Thyroid gland (tissue), 4 donors: Measurements from ENCODE around the gene MYO1E. TPM values are rescaled to one million over a fixed set of nuclear protein-coding genes. Genes with fewer than 3 reads are reported as not detected.

Experiments used
- DNase-seq, 2 donors: peaks; one replicate each; pipeline ENCODE4 v3.0.0-alpha.2; 2019
- H3K27ac ChIP-seq, 3 donors: fragments of 200-600 bp; sonication (generic); 1 replicate in 2 of 3; 2 replicates in 1 of 3; pipeline ENCODE4 v1.5.1; 2016 to 2019; ENCODE audit warnings: mild to moderate bottlenecking in 1 of 3, moderate library complexity in 1 of 3
- H3K27me3 ChIP-seq: fragments of 200-600 bp; sonication (generic); one replicate; pipeline ENCODE4 v1.5.1; 2019
- H3K36me3 ChIP-seq, 2 donors: fragments of 200-600 bp; sonication (generic); one replicate each; pipeline ENCODE4 v1.5.1; 2016 to 2019
- H3K4me1 ChIP-seq, 2 donors: fragments of 200-600 bp; sonication (generic); one replicate each; pipeline ENCODE4 v1.5.1; 2017 to 2019
- H3K4me3 ChIP-seq, 3 donors: fragments of 200-600 bp; sonication (generic); replicated peaks in 1 of 3; 1 replicate in 2 of 3; 2 replicates in 1 of 3; pipeline ENCODE4 v1.5.1; 2016; ENCODE audit warnings: mild to moderate bottlenecking in 1 of 3
- H3K9me3 ChIP-seq: fragments of 200-600 bp; sonication (generic); one replicate; pipeline ENCODE4 v1.5.1; 2017
- CTCF ChIP-seq, 6 experiments: fragments of 200-600 bp in 3 of 6; fragments of 450-650 bp in 3 of 6; sonication (generic) in 3 of 6; IDR thresholded peaks; one replicate each; pipeline ENCODE4 v1.5.1; 2016 to 2019; ENCODE audit warnings: antibody characterized with exemption in 6 of 6, mild to moderate bottlenecking in 2 of 6, inconsistent platforms in 1 of 6, moderate library complexity in 1 of 6
- POLR2A ChIP-seq, 2 donors: fragments of 450-650 bp; IDR thresholded peaks; one replicate each; pipeline ENCODE4 v1.6.1; 2017; ENCODE audit warnings: antibody characterized with exemption in 2 of 2, mild to moderate bottlenecking in 2 of 2, moderate library complexity in 1 of 2
- WGBS, 2 donors: methylation state at CpG; one replicate each; pipeline ENCODE4 v1.1.5; 2017; 5-methylcytosine and 5-hydroxymethylcytosine counted together
- intact Hi-C: fragments of 100-400 bp; cut with DNase I; formaldehyde crosslinking; loops from one replicate; pipeline ENCODE4 v1.15.1; 2023
- total RNA-seq, 4 donors: library from RNA; depleted of rRNA; stranded (reverse); fragments of >200 nt; gene quantifications; one replicate each; pipeline ENCODE4 v1.2.3, GENCODE V29; 2016

The MYO1E gene
- total RNA-seq, 4 donors from 2014 or later, result 19.5 to 56.6 (median 34.6) TPM

DNA sequence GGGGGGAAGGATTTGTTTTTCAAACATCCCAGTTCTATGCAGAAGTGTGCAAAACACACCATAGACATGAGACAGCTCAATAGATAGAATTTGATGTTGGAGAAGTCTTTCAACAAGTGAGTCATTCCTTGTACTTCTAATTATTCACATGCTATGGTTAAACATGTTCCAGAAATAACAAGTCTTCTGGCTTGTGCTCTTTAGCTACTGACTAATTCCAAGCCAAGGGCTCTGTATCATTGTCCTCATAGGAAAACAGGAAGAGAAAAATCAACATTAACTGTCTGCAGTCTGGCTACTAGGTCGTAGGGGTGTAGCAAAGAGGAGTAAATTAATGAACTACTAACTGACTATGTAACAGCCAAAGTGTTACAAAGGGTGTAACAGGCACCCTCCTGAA is 140.2 kb downstream of the MYO1E start:
- H3K4me1 ChIP-seq, result peaks cover 0 to 15% of the 10 kb centered on the region in 2 donors
- no peak overlapping the region for H3K4me3 ChIP-seq
- TF ChIP-seq POLR2A (IDR thresholded peaks at IDR 0.05) (no peak), CTCF (IDR thresholded peaks at IDR 0.05) (no peak)
- H3K36me3 ChIP-seq, result no peaks in the 10 kb centered on the region
- intact Hi-C loops, result no loop called here
- H3K27ac ChIP-seq, result peak overlapping the region in 2 of 3 donors; percentile 45 to 57
- no peak for DNase-seq
- no peaks in the 10 kb centered on the region for H3K9me3 ChIP-seq
- WGBS, 2 donors, result 14% methylated on average over 1 of the region's 1 CpG
- no peaks in the 10 kb centered on the region for H3K27me3 ChIP-seq

- WGBS, 2 donors, result 78 to 79% methylated on average over 2 of the region's 2 CpGs
- H3K27ac ChIP-seq, result no peak overlapping the region
Measured at GRCh38 chr15:59230531-59231055, 142.1 kb downstream of the MYO1E start.

GRCh38 chr15:59229453-59229852 is 143.2 kb downstream of the MYO1E start:
- intact Hi-C loops, result no loop called here
- DNase-seq, result no peak

More at GRCh38 chr15:59230531-59231055, 142.1 kb downstream of the MYO1E start:
- H3K36me3 ChIP-seq, result no peaks in the 10 kb centered on the region
- H3K27me3 ChIP-seq, result no peaks in the 10 kb centered on the region
- intact Hi-C loops, result no loop called here
- H3K4me3 ChIP-seq, result no peak overlapping the region
- peaks cover 0 to 11% of the 10 kb centered on the region in 2 donors for H3K4me1 ChIP-seq
- no peak for TF ChIP-seq POLR2A (IDR thresholded peaks at IDR 0.05)
- TF ChIP-seq CTCF (IDR thresholded peaks at IDR 0.05), result no peak
- H3K9me3 ChIP-seq, result no peaks in the 10 kb centered on the region
- no peak for DNase-seq

DNA sequence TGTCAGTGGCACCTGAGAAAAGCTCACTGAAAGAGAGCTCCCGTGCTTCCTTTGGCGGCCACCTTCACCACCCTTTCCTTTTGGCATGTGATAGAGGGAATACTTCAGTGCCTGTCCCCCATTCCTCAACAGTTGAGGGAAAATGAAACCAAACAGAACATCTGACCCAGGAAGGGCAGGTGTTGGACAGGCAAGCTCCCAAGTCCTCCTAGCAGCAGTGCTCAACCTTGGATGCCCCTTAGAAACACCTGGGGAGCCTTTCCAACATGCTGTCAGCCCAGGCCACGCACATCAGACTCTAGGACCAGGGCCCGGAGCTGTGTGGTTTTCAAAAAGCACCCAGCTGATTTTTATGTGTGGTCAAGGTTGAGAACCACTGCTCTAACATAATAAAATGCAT is 143.7 kb downstream of the MYO1E start:
- no peaks in the 10 kb centered on the region for H3K36me3 ChIP-seq
- H3K4me1 ChIP-seq, result peaks cover 0 to 12% of the 10 kb centered on the region in 2 donors
- no peak for TF ChIP-seq POLR2A (IDR thresholded peaks at IDR 0.05)
- TF ChIP-seq CTCF (IDR thresholded peaks at IDR 0.05), result no peak
- intact Hi-C loops, result no loop called here
- 84 to 97% methylated on average over 4 of the region's 4 CpGs for WGBS, 2 donors
- H3K4me3 ChIP-seq, result no peak overlapping the region
- no peaks in the 10 kb centered on the region for H3K27me3 ChIP-seq
- H3K9me3 ChIP-seq, result no peaks in the 10 kb centered on the region
- H3K27ac ChIP-seq, result no peak overlapping the region
- no peak for DNase-seq

More at GRCh38 chr15:59229453-59229852, 143.2 kb downstream of the MYO1E start:
- no peak for TF ChIP-seq CTCF (IDR thresholded peaks at IDR 0.05)
- TF ChIP-seq POLR2A (IDR thresholded peaks at IDR 0.05), result no peak
- peaks cover 0 to 11% of the 10 kb centered on the region in 2 donors for H3K4me1 ChIP-seq
- H3K4me3 ChIP-seq, result no peak overlapping the region
- H3K9me3 ChIP-seq, result no peaks in the 10 kb centered on the region
- H3K27ac ChIP-seq, result no peak overlapping the region
- 83 to 92% methylated on average over 3 of the region's 3 CpGs for WGBS, 2 donors
- no peaks in the 10 kb centered on the region for H3K36me3 ChIP-seq
- H3K27me3 ChIP-seq, result no peaks in the 10 kb centered on the region

GRCh38 chr15:59227021-59227420 is 145.7 kb downstream of the MYO1E start:
- H3K27me3 ChIP-seq, result no peaks in the 10 kb centered on the region
- intact Hi-C loops, result no loop called here
- no peak for DNase-seq
- WGBS, 2 donors, result 94% methylated on average over 4 of the region's 4 CpGs
- peaks cover 0 to 19% of the 10 kb centered on the region in 2 donors for H3K4me1 ChIP-seq
- H3K36me3 ChIP-seq, result no peaks in the 10 kb centered on the region
- no peak overlapping the region for H3K4me3 ChIP-seq
- H3K9me3 ChIP-seq, result no peaks in the 10 kb centered on the region
- TF ChIP-seq CTCF (IDR thresholded peaks at IDR 0.05) (no peak), POLR2A (IDR thresholded peaks at IDR 0.05) (no peak)
- no peak overlapping the region for H3K27ac ChIP-seq
